Spleen (tissue), 7 donors: ENCODE data around the gene CPSF3.

Experiments
- POLR2A ChIP-seq, 3 donors: fragments of 450-650 bp; IDR thresholded peaks; one replicate each; pipeline ENCODE4 v1.5.1; 2017; ENCODE audit warnings: antibody characterized with exemption in 3 of 3, mild to moderate bottlenecking in 1 of 3
- TF ChIP-seq, protein P1 (sequence below), 11 experiments: fragments of 200-600 bp in 7 of 11; fragments of 450-650 bp in 4 of 11; sonication (generic) in 4 of 11; IDR thresholded peaks in 8 of 11; conservative IDR thresholded peaks in 3 of 11; 1 replicate in 7 of 11; 2 replicates in 4 of 11; pipeline versions ENCODE4 v1.4.0 to v1.8.0; 2016 to 2021; ENCODE audit warnings: antibody characterized with exemption in 11 of 11, inconsistent platforms in 4 of 11, mild to moderate bottlenecking in 1 of 11
- donor health status: DM: no; HTN: no; CAD: no; lungs with moderate emphysema.
- donor health status: DM: no; HTN: no; CAD: no.
- donor health status: DM: no; HTN: no; CAD: no.

DNA sequence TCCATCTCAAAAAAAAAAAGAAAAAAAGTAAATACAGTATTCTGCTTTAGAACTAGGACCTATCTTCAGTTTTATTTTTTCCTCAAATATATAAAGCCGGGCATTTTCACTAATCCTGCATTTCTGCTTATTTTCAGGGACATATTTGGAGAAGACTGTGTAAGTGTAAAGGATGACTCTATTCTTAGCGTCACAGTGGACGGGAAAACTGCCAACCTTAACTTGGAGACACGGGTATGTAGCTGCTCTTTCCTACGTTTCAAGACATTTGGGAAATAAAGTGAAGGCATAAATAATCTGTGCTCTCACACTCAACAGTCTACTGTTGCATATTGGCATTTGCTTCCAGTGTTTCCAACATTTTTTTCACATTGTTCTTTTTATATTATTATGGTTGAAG, 47.8 kb downstream of the CPSF3 start:
- TF ChIP-seq, protein P1, sequence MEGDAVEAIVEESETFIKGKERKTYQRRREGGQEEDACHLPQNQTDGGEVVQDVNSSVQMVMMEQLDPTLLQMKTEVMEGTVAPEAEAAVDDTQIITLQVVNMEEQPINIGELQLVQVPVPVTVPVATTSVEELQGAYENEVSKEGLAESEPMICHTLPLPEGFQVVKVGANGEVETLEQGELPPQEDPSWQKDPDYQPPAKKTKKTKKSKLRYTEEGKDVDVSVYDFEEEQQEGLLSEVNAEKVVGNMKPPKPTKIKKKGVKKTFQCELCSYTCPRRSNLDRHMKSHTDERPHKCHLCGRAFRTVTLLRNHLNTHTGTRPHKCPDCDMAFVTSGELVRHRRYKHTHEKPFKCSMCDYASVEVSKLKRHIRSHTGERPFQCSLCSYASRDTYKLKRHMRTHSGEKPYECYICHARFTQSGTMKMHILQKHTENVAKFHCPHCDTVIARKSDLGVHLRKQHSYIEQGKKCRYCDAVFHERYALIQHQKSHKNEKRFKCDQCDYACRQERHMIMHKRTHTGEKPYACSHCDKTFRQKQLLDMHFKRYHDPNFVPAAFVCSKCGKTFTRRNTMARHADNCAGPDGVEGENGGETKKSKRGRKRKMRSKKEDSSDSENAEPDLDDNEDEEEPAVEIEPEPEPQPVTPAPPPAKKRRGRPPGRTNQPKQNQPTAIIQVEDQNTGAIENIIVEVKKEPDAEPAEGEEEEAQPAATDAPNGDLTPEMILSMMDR (IDR thresholded peaks at IDR 0.05 in 8 of 11, conservative IDR thresholded peaks at IDR 0.05 in 3 of 11) = no peak
- TF ChIP-seq POLR2A (IDR thresholded peaks at IDR 0.05) = no peak
